ENCODE data around the gene WASHC3. TPM values are rescaled to one million over a fixed set of nuclear protein-coding genes. Genes with fewer than 3 reads are reported as not detected.

Gene WASHC3
- total and polyA plus RNA-seq, 2 experiments from 2014 or later, result 6.6 to 24.6 TPM

- H3K9me2 ChIP-seq (ENCODE audit: insufficient read depth), result no peaks in the 10 kb centered on the region
- peaks cover 5% of the 10 kb centered on the region for H3K4me1 Mint-ChIP-seq
- TF ChIP-seq JUNB (IDR thresholded peaks at IDR 0.05; ENCODE audit: unreplicated experiment) (no peak), CTCF (conservative IDR thresholded peaks at IDR 0.05; ENCODE audit: low read depth in 2 of 2) (no peak), NANOG (IDR thresholded peaks at IDR 0.05; ENCODE audit: borderline replicate concordance) (no peak), CREB1 (CRISPR knock-in tag; IDR thresholded peaks at IDR 0.05; ENCODE audit: low read depth) (no peak), ETS1 (IDR thresholded peaks at IDR 0.05) (no peak), POLR2AphosphoS5 (IDR thresholded peaks at IDR 0.05; ENCODE audit: low read depth) (no peak), EZH2 (IDR thresholded peaks at IDR 0.05; ENCODE audit: low read depth, unreplicated experiment) (no peak), ZNF114 (CRISPR knock-in tag; IDR thresholded peaks at IDR 0.05) (no peak), EZH2phosphoT487 (IDR thresholded peaks at IDR 0.05; ENCODE audit: unreplicated experiment) (no peak), STAT1 (IDR thresholded peaks at IDR 0.05; ENCODE audit: unreplicated experiment) (no peak), ZNF331 (CRISPR knock-in tag; IDR thresholded peaks at IDR 0.05; ENCODE audit: low read depth) (no peak), REST (IDR thresholded peaks at IDR 0.05; ENCODE audit: unreplicated experiment) (no peak), ZNF462 (CRISPR knock-in tag; IDR thresholded peaks at IDR 0.05) (no peak)
- no peak for ATAC-seq
- peaks cover 41% of the 10 kb centered on the region; the same call in 1 of the 2 replicates for H3K36me3 ChIP-seq (ENCODE audit: insufficient read depth)
- no peak overlapping the region for H3K4me3 Mint-ChIP-seq
- peaks cover 80% of the 10 kb centered on the region for H3K36me3 Mint-ChIP-seq (ENCODE audit: low read depth)
- no peak overlapping the region for H2AFZ ChIP-seq
- H3K4me3 ChIP-seq, result no peak overlapping the region
- H3K4me2 ChIP-seq, result no peak overlapping the region
- H3K27ac ChIP-seq (ENCODE audit: low read depth), result no peak overlapping the region
- H3K27me3 ChIP-seq (ENCODE audit: insufficient read depth), result no peaks in the 10 kb centered on the region
- H3K27ac Mint-ChIP-seq, result no peak overlapping the region
- no peak for DNase-seq (ENCODE audit: low spot score)
- H3F3A ChIP-seq (replicated peaks; ENCODE audit: low read depth), result no peaks in the 10 kb centered on the region
- H3K27me3 Mint-ChIP-seq (ENCODE audit: insufficient read depth, low read depth, poor library complexity), result no peaks in the 10 kb centered on the region
- no peaks in the 10 kb centered on the region; the same call in 2 of the 3 replicates for H3K9me3 Mint-ChIP-seq
- peaks cover 5% of the 10 kb centered on the region for H3K4me1 ChIP-seq (ENCODE audit: insufficient read depth)
- no peaks in the 10 kb centered on the region; the same call in 1 of the 2 replicates for H4K20me1 ChIP-seq (replicated peaks; ENCODE audit: insufficient read depth)
- peaks cover 8% of the 10 kb centered on the region for H3K79me2 ChIP-seq (replicated peaks; ENCODE audit: insufficient read depth)
These were observed 46.2 kb upstream of the WASHC3 start for GRCh38 chr12:102107970-102108369.
